ENCODE results near the gene MPPED1.

Gene MPPED1

GRCh38 chr22:43411869-43412807 is at the start of gene MPPED1:
Gene MPPED1 (plus strand): TSS chr22:43412014. CDS start chr22:43424986, 12,972 bp downstream.
- peak; percentile 77 for DNase-seq

- no peak for DNase-seq
Measured at GRCh38 chr22:43363315-43364168, 48.3 kb upstream of the MPPED1 start.

GRCh38 chr22:43364169-43364435 is 47.7 kb upstream of the MPPED1 start:
- no peak for DNase-seq

- DNase-seq, result no peak
Measured at GRCh38 chr22:43365715-43366440, 45.9 kb upstream of the MPPED1 start.

- no peak for DNase-seq
Measured at GRCh38 chr22:43370036-43370435, 41.8 kb upstream of the MPPED1 start.

- DNase-seq, result no peak
Measured at GRCh38 chr22:43375951-43376455, 35.8 kb upstream of the MPPED1 start.

- DNase-seq, result no peak
Measured at GRCh38 chr22:43376765-43377547, 34.9 kb upstream of the MPPED1 start.

- DNase-seq, result no peak
Measured at GRCh38 chr22:43377548-43377895, 34.3 kb upstream of the MPPED1 start.

- DNase-seq, result no peak
Measured at GRCh38 chr22:43377896-43378704, 33.7 kb upstream of the MPPED1 start.

- no peak for DNase-seq
Measured at GRCh38 chr22:43381693-43382092, 30.1 kb upstream of the MPPED1 start.

- DNase-seq, result no peak
Measured at GRCh38 chr22:43384863-43385262, 27.0 kb upstream of the MPPED1 start.

GRCh38 chr22:43385770-43386641 is 25.8 kb upstream of the MPPED1 start:
- peak; percentile 83 for DNase-seq

- DNase-seq, result no peak
Measured at GRCh38 chr22:43387815-43388214, 24.0 kb upstream of the MPPED1 start.

GRCh38 chr22:43388420-43388851 is 23.4 kb upstream of the MPPED1 start:
- peak; percentile 85 for DNase-seq

- peak; percentile 85 for DNase-seq
Measured at GRCh38 chr22:43389227-43389836, 22.5 kb upstream of the MPPED1 start.

- DNase-seq, result no peak
Measured at GRCh38 chr22:43390166-43390565, 21.6 kb upstream of the MPPED1 start.

- DNase-seq, result no peak
Measured at GRCh38 chr22:43390872-43391271, 20.9 kb upstream of the MPPED1 start.

- no peak for DNase-seq
Measured at GRCh38 chr22:43391306-43391705, 20.5 kb upstream of the MPPED1 start.

- peak; percentile 75 for DNase-seq
Measured at GRCh38 chr22:43392385-43392989, 19.3 kb upstream of the MPPED1 start.
